Trophoblast cell (in vitro differentiated cells and primary cell): ENCODE data around the gene SPATA7. TPM values are rescaled to one million over a fixed set of nuclear protein-coding genes. Genes with fewer than 3 reads are reported as not detected.

Experiments used
- DNase-seq, 2 donors: peaks; one replicate each; pipeline ENCODE4 v3.0.0-alpha.2; 2016
- H2AFZ ChIP-seq: 2 replicates; pipeline ENCODE4 v1.6.1; 2013; ENCODE audit warnings: low read length, moderate library complexity, mild to moderate bottlenecking; ENCODE audit not compliant: insufficient read depth, poor library complexity
- H2AK5ac ChIP-seq: 2 replicates; pipeline ENCODE4 v1.6.1; 2013; ENCODE audit warnings: mild to moderate bottlenecking, low read length
- H2BK120ac ChIP-seq: 2 replicates; pipeline ENCODE4 v1.6.1; 2013; ENCODE audit warnings: low read length, mild to moderate bottlenecking, moderate library complexity; ENCODE audit not compliant: insufficient read depth, poor library complexity
- H2BK12ac ChIP-seq: 2 replicates; pipeline ENCODE4 v1.6.1; 2013; ENCODE audit warnings: mild to moderate bottlenecking, low read length, moderate library complexity
- H2BK5ac ChIP-seq: 2 replicates; pipeline ENCODE4 v1.6.1; 2013; ENCODE audit warnings: low read length, low read depth, moderate library complexity, mild to moderate bottlenecking; ENCODE audit not compliant: poor library complexity
- H3K14ac ChIP-seq: 2 replicates; pipeline ENCODE4 v1.6.1; 2013; ENCODE audit warnings: mild to moderate bottlenecking, low read length
- H3K18ac ChIP-seq: 2 replicates; pipeline ENCODE4 v1.6.1; 2013; ENCODE audit warnings: mild to moderate bottlenecking, low read length
- H3K23ac ChIP-seq: 2 replicates; pipeline ENCODE4 v1.6.1; 2013; ENCODE audit warnings: low read length
- H3K27ac ChIP-seq: 2 replicates; pipeline ENCODE4 v1.5.1; 2013; ENCODE audit warnings: low read depth, mild to moderate bottlenecking, inconsistent platforms, low read length, moderate library complexity
- H3K27me3 ChIP-seq: 2 replicates; pipeline ENCODE4 v1.6.1; 2013; ENCODE audit warnings: inconsistent platforms, mild to moderate bottlenecking, low read length, moderate library complexity; ENCODE audit not compliant: insufficient read depth
- H3K36me3 ChIP-seq, 2 experiments: 1 replicate in 1 of 2; 2 replicates in 1 of 2; pipeline ENCODE4 v1.6.1; 2013; ENCODE audit warnings: low read length in 2 of 2, mild to moderate bottlenecking in 2 of 2, moderate library complexity in 1 of 2; ENCODE audit not compliant: insufficient read depth in 2 of 2, control insufficient read depth in 1 of 2
- H3K4ac ChIP-seq: 2 replicates; pipeline ENCODE4 v1.6.1; 2013; ENCODE audit warnings: low read depth, mild to moderate bottlenecking, low read length, moderate library complexity
- H3K4me1 ChIP-seq, 2 experiments: 1 replicate in 1 of 2; 2 replicates in 1 of 2; pipeline ENCODE4 v1.6.1; 2013; ENCODE audit warnings: low read length in 2 of 2, mild to moderate bottlenecking in 2 of 2, moderate library complexity in 1 of 2; ENCODE audit not compliant: insufficient read depth in 2 of 2, control insufficient read depth in 1 of 2
- H3K4me2 ChIP-seq: 2 replicates; pipeline ENCODE4 v1.6.1; 2013; ENCODE audit warnings: inconsistent platforms, mild to moderate bottlenecking, low read length, moderate library complexity
- H3K4me3 ChIP-seq: 2 replicates; pipeline ENCODE4 v1.5.1; 2013; ENCODE audit warnings: mild to moderate bottlenecking, low read depth, low read length, inconsistent platforms
- H3K79me1 ChIP-seq: one replicate; pipeline ENCODE4 v1.6.1; 2013; ENCODE audit warnings: low read length
- H3K79me2 ChIP-seq: 2 replicates; pipeline ENCODE4 v1.6.1; 2013; ENCODE audit warnings: low read length, mild to moderate bottlenecking; ENCODE audit not compliant: control insufficient read depth, insufficient read depth, poor library complexity
- H3K9ac ChIP-seq: 2 replicates; pipeline ENCODE4 v1.6.1; 2013; ENCODE audit warnings: mild to moderate bottlenecking, low read length
- H3K9me3 ChIP-seq: 2 replicates; pipeline ENCODE4 v1.6.1; 2013; ENCODE audit warnings: low read depth, mild to moderate bottlenecking, control low read depth, inconsistent platforms, low read length; ENCODE audit not compliant: insufficient read depth
- H4K12ac ChIP-seq: 2 replicates; pipeline ENCODE4 v1.6.1; 2013; ENCODE audit warnings: low read depth, mild to moderate bottlenecking, low read length, moderate library complexity
- H4K8ac ChIP-seq: 2 replicates; pipeline ENCODE4 v1.6.1; 2013; ENCODE audit warnings: low read depth, mild to moderate bottlenecking, low read length, moderate library complexity
- H4K91ac ChIP-seq: one replicate; pipeline ENCODE4 v1.6.1; 2013; ENCODE audit warnings: low read depth, mild to moderate bottlenecking, low read length, moderate library complexity
- WGBS: extraction: QIAGEN DNeasy Blood & Tissue Kit; methylation state at CpG from one replicate; pipeline ENCODE4 v1.1.7; 2013; ENCODE audit warnings: missing lambda C conversion rate; ENCODE audit not compliant: insufficient read length, insufficient coverage; ENCODE audit errors: extremely low coverage; 5-methylcytosine and 5-hydroxymethylcytosine counted together
- polyA plus RNA-seq: library from polyadenylated mRNA; stranded (reverse); fragments of 200-250 nt; gene quantifications from 2 replicates; pipeline ENCODE4 v1.2.3, GENCODE V29; 2013

Gene SPATA7
- polyA plus RNA-seq = 7.2 and 7.6 TPM in 2 replicates

DNA sequence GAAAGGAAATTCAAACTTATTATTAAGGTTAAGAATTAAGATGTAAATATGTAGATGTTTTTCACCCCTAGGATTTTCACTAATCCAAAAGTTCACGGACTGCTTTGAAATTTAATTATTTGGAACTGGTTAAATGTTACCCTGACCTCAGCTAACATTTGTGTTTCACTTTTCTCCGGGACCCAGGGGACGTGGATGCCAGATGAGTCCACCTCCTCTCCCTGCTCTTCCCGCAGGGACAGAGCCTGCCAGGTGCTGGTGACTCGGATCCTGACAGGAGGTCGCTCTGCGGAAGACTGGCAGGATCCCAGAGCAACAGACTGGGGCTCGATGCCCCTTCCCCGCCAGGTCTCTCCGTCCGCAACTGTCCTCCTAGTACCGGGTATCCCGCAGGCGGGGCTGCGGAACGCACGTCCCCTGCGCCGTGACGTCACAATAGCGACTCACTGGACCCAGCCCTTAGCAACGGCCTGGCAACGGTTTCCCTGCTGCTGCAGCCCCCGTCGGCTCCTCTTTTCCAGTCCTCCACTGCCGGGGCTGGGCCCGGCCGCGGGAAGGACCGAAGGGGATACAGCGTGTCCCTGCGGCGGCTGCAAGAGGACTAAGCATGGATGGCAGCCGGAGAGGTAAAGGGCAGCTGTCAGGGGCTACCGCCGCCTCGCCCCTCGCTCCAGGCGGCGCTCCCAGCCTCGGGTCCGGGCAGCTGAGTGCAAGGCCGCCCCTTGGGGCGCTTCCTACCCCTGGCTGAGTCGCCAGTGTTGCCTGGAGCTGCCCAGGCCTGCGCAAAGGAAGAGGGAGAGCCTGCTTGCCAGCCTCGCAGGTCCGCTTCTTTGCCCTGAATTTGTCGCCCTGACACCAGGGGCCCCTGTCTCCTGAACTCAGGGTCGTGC, at the start of gene SPATA7:
Gene SPATA7, plus strand, starts transcription at position 446 of the 890 bp plus-strand sequence. Its CDS starts 162 bp downstream, at position 608.
- Histone ChIP-seq H3K27me3 (no peaks in the 10 kb centered on the region), H3K4me1 (peaks cover 0 to 2% of the 10 kb centered on the region in 2 experiments), H3K14ac (peak within 1 kb of the TSS; percentile 92), H4K8ac (peak within 1 kb of the TSS; percentile 99), H3K27ac (no peak within 1 kb of the TSS), H3K4ac (no peak within 1 kb of the TSS), H2AFZ (peak within 1 kb of the TSS; percentile 100), H3K9ac (peak within 1 kb of the TSS; percentile 88), H2AK5ac (no peak within 1 kb of the TSS), H3K4me2 (peak within 1 kb of the TSS; percentile 83), H4K12ac (peak within 1 kb of the TSS; percentile 94), H3K18ac (peak within 1 kb of the TSS; percentile 91), H3K23ac (no peak within 1 kb of the TSS), H3K36me3 (no peaks in the 10 kb centered on the region), H2BK120ac (peak within 1 kb of the TSS; percentile 97), H2BK5ac (peak within 1 kb of the TSS; percentile 57), H3K9me3 (no peaks in the 10 kb centered on the region), H3K79me1 (peaks cover 6% of the 10 kb centered on the region), H3K4me3 (peak within 1 kb of the TSS; percentile 84), H3K79me2 (peaks cover 5% of the 10 kb centered on the region), H2BK12ac (no peak within 1 kb of the TSS), H4K91ac (peak within 1 kb of the TSS; percentile 82)
- DNase-seq = peak; percentile 93 to 95
- WGBS = no CpG with 5 or more reads among the region's 50 CpGs

- H3K4me1 ChIP-seq = no peaks in the 10 kb centered on the region
- H3K9ac ChIP-seq = no peak overlapping the region
- no peak overlapping the region for H3K23ac ChIP-seq
- H2AFZ ChIP-seq = no peak overlapping the region
- DNase-seq = no peak
- H3K79me2 ChIP-seq = no peaks in the 10 kb centered on the region
- no peak overlapping the region for H3K14ac ChIP-seq
- no peak overlapping the region for H2BK120ac ChIP-seq
- H2AK5ac ChIP-seq = no peak overlapping the region
- no peaks in the 10 kb centered on the region for H3K9me3 ChIP-seq
- no peak overlapping the region for H2BK12ac ChIP-seq
- H3K79me1 ChIP-seq = no peaks in the 10 kb centered on the region
- no peak overlapping the region for H3K27ac ChIP-seq
- no peak overlapping the region for H4K8ac ChIP-seq
- no peak overlapping the region for H3K4ac ChIP-seq
- H4K12ac ChIP-seq = no peak overlapping the region
- no peak overlapping the region for H3K4me3 ChIP-seq
- H3K4me2 ChIP-seq = no peak overlapping the region
- no peaks in the 10 kb centered on the region for H3K27me3 ChIP-seq
- H2BK5ac ChIP-seq = no peak overlapping the region
- no peak overlapping the region for H4K91ac ChIP-seq
- H3K36me3 ChIP-seq = no peaks in the 10 kb centered on the region
- H3K18ac ChIP-seq = no peak overlapping the region
These were observed 45.1 kb upstream of the SPATA7 start for GRCh38 chr14:88340357-88340756.

GRCh38 chr14:88342980-88343379, 42.5 kb upstream of the SPATA7 start:
- WGBS = no CpG with 5 or more reads among the region's 2 CpGs

GRCh38 chr14:88346048-88346639, 39.3 kb upstream of the SPATA7 start:
- H3K23ac ChIP-seq = no peak overlapping the region
- H4K8ac ChIP-seq = no peak overlapping the region
- no peak overlapping the region for H4K91ac ChIP-seq
- no peak for DNase-seq
- no peaks in the 10 kb centered on the region for H3K9me3 ChIP-seq
- H3K14ac ChIP-seq = no peak overlapping the region
- H3K4me3 ChIP-seq = no peak overlapping the region
- no peaks in the 10 kb centered on the region for H3K4me1 ChIP-seq
- H3K27me3 ChIP-seq = no peaks in the 10 kb centered on the region
- no peak overlapping the region for H4K12ac ChIP-seq
- H2AFZ ChIP-seq = no peak overlapping the region
- no peaks in the 10 kb centered on the region for H3K79me1 ChIP-seq
- no peak overlapping the region for H3K4ac ChIP-seq
- H3K4me2 ChIP-seq = no peak overlapping the region
- no peak overlapping the region for H2BK5ac ChIP-seq
- no peak overlapping the region for H2BK12ac ChIP-seq
- no peak overlapping the region for H2BK120ac ChIP-seq
- H3K79me2 ChIP-seq = no peaks in the 10 kb centered on the region
- no peaks in the 10 kb centered on the region for H3K36me3 ChIP-seq
- H3K18ac ChIP-seq = no peak overlapping the region
- H3K27ac ChIP-seq = no peak overlapping the region
- no peak overlapping the region for H3K9ac ChIP-seq
- no CpG with 5 or more reads among the region's 5 CpGs for WGBS
- H2AK5ac ChIP-seq = no peak overlapping the region

More at GRCh38 chr14:88342980-88343379, 42.5 kb upstream of the SPATA7 start:
- Histone ChIP-seq H3K4me2 (no peak overlapping the region), H2AFZ (no peak overlapping the region), H3K18ac (no peak overlapping the region), H2BK12ac (no peak overlapping the region), H3K4ac (no peak overlapping the region), H3K4me3 (no peak overlapping the region), H3K9ac (no peak overlapping the region), H3K79me1 (no peaks in the 10 kb centered on the region), H3K36me3 (no peaks in the 10 kb centered on the region), H2AK5ac (no peak overlapping the region), H3K14ac (no peak overlapping the region), H3K9me3 (no peaks in the 10 kb centered on the region), H3K4me1 (no peaks in the 10 kb centered on the region), H2BK120ac (no peak overlapping the region), H3K27ac (no peak overlapping the region), H2BK5ac (no peak overlapping the region), H3K23ac (no peak overlapping the region), H4K91ac (no peak overlapping the region), H3K79me2 (no peaks in the 10 kb centered on the region), H4K8ac (no peak overlapping the region), H3K27me3 (no peaks in the 10 kb centered on the region), H4K12ac (no peak overlapping the region)
- no peak for DNase-seq
